HepG2 (cell line): ENCODE measurements around the gene ERBB4.

Experiments used
- BRCA1 ChIP-seq: sonication (generic); formaldehyde crosslinking; IDR thresholded peaks from 2 replicates; pipeline ENCODE4 v1.4.0; 2020; ENCODE audit warnings: missing genetic modification reagents
- CTCF ChIP-seq: sonication (generic); formaldehyde crosslinking; IDR thresholded peaks from 2 replicates; pipeline ENCODE4 v1.5.0; 2020; ENCODE audit warnings: mild to moderate bottlenecking, missing genetic modification reagents, moderate library complexity
- EP300 ChIP-seq, 3 experiments: sonication (generic) in 1 of 3; formaldehyde crosslinking in 1 of 3; IDR thresholded peaks; 2 replicates each; pipeline versions ENCODE4 v1.5.1 to v1.6.1; 2011 to 2020; ENCODE audit warnings: low read depth in 2 of 3, low read length in 2 of 3, borderline replicate concordance in 1 of 3, improper control_type of control experiment in 1 of 3, mild to moderate bottlenecking in 1 of 3, missing genetic modification reagents in 1 of 3, moderate library complexity in 1 of 3
- EZH2 ChIP-seq: conservative IDR thresholded peaks from 2 replicates; pipeline ENCODE4 v1.6.1; 2012; ENCODE audit warnings: mild to moderate bottlenecking, low read depth, low read length, moderate library complexity
- FOXJ3 ChIP-seq: sonication (generic); formaldehyde crosslinking; IDR thresholded peaks from 2 replicates; pipeline ENCODE4 v1.4.0; 2020; ENCODE audit warnings: missing genetic modification reagents, mild to moderate bottlenecking, borderline replicate concordance
- HMG20B ChIP-seq: conservative IDR thresholded peaks from 2 replicates; pipeline ENCODE4 v1.6.1; 2016; ENCODE audit warnings: missing genetic modification reagents, missing compliant biosample characterization
- KDM3A ChIP-seq: IDR thresholded peaks from 2 replicates; pipeline ENCODE4 v1.6.1; 2018; ENCODE audit warnings: low read depth, missing compliant biosample characterization
- POLR2AphosphoS5 ChIP-seq: IDR thresholded peaks from 2 replicates; pipeline ENCODE4 v1.6.1; 2012; ENCODE audit warnings: low read depth, low read length
- SP2 ChIP-seq: sonication (generic); formaldehyde crosslinking; IDR thresholded peaks from 2 replicates; pipeline ENCODE4 v1.5.1; 2020; ENCODE audit warnings: mild to moderate bottlenecking, missing genetic modification reagents
- ZBTB21 ChIP-seq: sonication (generic); formaldehyde crosslinking; IDR thresholded peaks from 2 replicates; pipeline ENCODE4 v1.4.0; 2020; ENCODE audit warnings: missing genetic modification reagents
- ZBTB34 ChIP-seq: sonication (generic); formaldehyde crosslinking; IDR thresholded peaks from 2 replicates; pipeline ENCODE4 v1.8.0; 2022; ENCODE audit warnings: mild to moderate bottlenecking, missing genetic modification reagents
- ZNF138 ChIP-seq: sonication (generic); formaldehyde crosslinking; IDR thresholded peaks from 2 replicates; pipeline ENCODE4 v1.5.0; 2020; ENCODE audit warnings: mild to moderate bottlenecking, low read depth, missing genetic modification reagents
- ZNF362 ChIP-seq: sonication (generic); formaldehyde crosslinking; IDR thresholded peaks from 2 replicates; pipeline ENCODE4 v1.4.0; 2020; ENCODE audit warnings: missing genetic modification reagents, mild to moderate bottlenecking, borderline replicate concordance
- ZNF768 ChIP-seq: sonication (generic); formaldehyde crosslinking; IDR thresholded peaks from 2 replicates; pipeline ENCODE4 v1.4.0; 2020; ENCODE audit warnings: missing genetic modification reagents

- TF ChIP-seq CTCF (CRISPR knock-in tag) (no peak), ZNF138 (CRISPR knock-in tag) (no peak), BRCA1 (no peak), POLR2AphosphoS5 (no peak), SP2 (CRISPR knock-in tag) (no peak), ZNF768 (no peak), ZBTB34 (CRISPR knock-in tag) (no peak), KDM3A (CRISPR knock-in tag) (no peak), HMG20B (CRISPR knock-in tag) (no peak), FOXJ3 (no peak), EZH2 (no peak), ZNF362 (CRISPR knock-in tag) (no peak), EP300 (IDR thresholded peaks at IDR 0.05; ENCODE audit: low read depth in 2 of 2, low read length in 2 of 2) (no peak), EP300 (CRISPR knock-in tag; IDR thresholded peaks at IDR 0.05; ENCODE audit: borderline replicate concordance) (no peak), ZBTB21 (CRISPR knock-in tag) (no peak)
Measured at GRCh38 chr2:212421556-212422334, 116.9 kb downstream of the ERBB4 start.
